Endothelial cell of umbilical vein (primary cell): ENCODE results near the gene PRUNE2. TPM values are rescaled to one million over a fixed set of nuclear protein-coding genes. Genes with fewer than 3 reads are reported as not detected.

ENCODE experiments used
- BruUV-seq: library from RNA; stranded (reverse); fragments of 400-500 nt; replicated peaks from 2 replicates; lab custom pipeline; 2021; lab: Mats Ljungman, UMichigan
- CTCF ChIA-PET: fragments of 300-600, 350-600 bp; sonication (Branson Sonifier 250); formaldehyde crosslinking; loops from one replicate; lab custom pipeline; 2021; ENCODE audit warnings: antibody characterized with exemption, inconsistent platforms; lab: Charles Lee
- POLR2A ChIA-PET: fragments of 300-600, 350-600 bp; sonication (Branson Sonifier 250); formaldehyde crosslinking; loops from one replicate; lab custom pipeline; 2021; ENCODE audit warnings: antibody characterized with exemption, inconsistent platforms; lab: Charles Lee
- DNase-seq: peaks from one replicate; pipeline ENCODE4 v3.0.0-alpha.2; 2011; ENCODE audit warnings: low read depth, low spot score
- FAIRE-seq: peaks from 2 replicates; lab custom pipeline; 2011; peaks lifted over from hg19 to GRCh38; lab: Jason Lieb, UNC
- H2AFZ ChIP-seq: 2 replicates; pipeline ENCODE4 v1.6.0; 2012; ENCODE audit warnings: low read depth, low read length, control low read depth, inconsistent platforms
- H3K27ac ChIP-seq: 2 replicates; pipeline ENCODE4 v1.5.1; 2011; ENCODE audit warnings: low read depth, mild to moderate bottlenecking, control low read depth, low read length, moderate library complexity; ENCODE audit not compliant: insufficient read depth
- H3K27me3 ChIP-seq, 2 experiments: 2 replicates each; pipeline versions ENCODE4 v1.6.0 to v1.6.1; 2011; ENCODE audit warnings: low read length in 2 of 2, mixed read lengths in 1 of 2; ENCODE audit not compliant: control insufficient read depth in 2 of 2, insufficient read depth in 2 of 2
- H3K36me3 ChIP-seq, 2 experiments: 2 replicates in 1 of 2; 3 replicates in 1 of 2; pipeline ENCODE4 v1.5.1; 2011; ENCODE audit warnings: low read length in 2 of 2, mild to moderate bottlenecking in 1 of 2, moderate library complexity in 1 of 2; ENCODE audit not compliant: control insufficient read depth in 2 of 2, insufficient read depth in 2 of 2; ENCODE audit errors: extremely low read depth in 1 of 2
- H3K4me1 ChIP-seq: 3 replicates; pipeline ENCODE4 v1.5.1; 2011; ENCODE audit warnings: mild to moderate bottlenecking, low read length; ENCODE audit not compliant: control insufficient read depth, insufficient read depth; ENCODE audit errors: extremely low read depth
- H3K4me2 ChIP-seq: 2 replicates; pipeline ENCODE4 v1.6.1; 2011; ENCODE audit warnings: low read length, control low read depth, mixed read lengths; ENCODE audit not compliant: insufficient read depth
- H3K4me3 ChIP-seq, 3 experiments: fragments of 200-600 bp in 1 of 3; sonication (generic), shearing (Covaris generic) in 1 of 3; replicated peaks in 1 of 3; 2 replicates each; pipeline ENCODE4 v1.5.1; 2011 to 2016; ENCODE audit warnings: control low read depth in 3 of 3, low read length in 3 of 3, mild to moderate bottlenecking in 2 of 3, inconsistent platforms in 1 of 3, low read depth in 1 of 3, moderate library complexity in 1 of 3; ENCODE audit not compliant: insufficient read depth in 1 of 3
- H3K79me2 ChIP-seq: 2 replicates; pipeline ENCODE4 v1.6.0; 2012; ENCODE audit warnings: low read length, inconsistent platforms; ENCODE audit not compliant: control insufficient read depth, insufficient read depth
- H3K9ac ChIP-seq: replicated peaks from 2 replicates; pipeline ENCODE3; 2011; ENCODE audit warnings: low read length, control low read depth; ENCODE audit not compliant: insufficient read depth; ENCODE audit errors: extremely low read depth
- H3K9me1 ChIP-seq: replicated peaks from 3 replicates; pipeline ENCODE4 v1.6.0; 2011; ENCODE audit warnings: mild to moderate bottlenecking, low read length; ENCODE audit not compliant: control insufficient read depth, insufficient read depth; ENCODE audit errors: extremely low read depth
- H3K9me3 ChIP-seq: replicated peaks from 2 replicates; pipeline ENCODE4 v1.5.1; 2012; ENCODE audit warnings: low read length, inconsistent platforms; ENCODE audit not compliant: control insufficient read depth, insufficient read depth
- H4K20me1 ChIP-seq: replicated peaks from 2 replicates; pipeline ENCODE3; 2011; ENCODE audit warnings: mild to moderate bottlenecking, low read length; ENCODE audit not compliant: control insufficient read depth, insufficient read depth; ENCODE audit errors: extremely low read depth
- EZH2 ChIP-seq: IDR thresholded peaks from 2 replicates; pipeline ENCODE4 v1.6.1; 2012; ENCODE audit warnings: borderline replicate concordance, low read depth, mild to moderate bottlenecking, moderate library complexity, low read length, inconsistent platforms; ENCODE audit not compliant: severe bottlenecking
- FOS ChIP-seq: IDR thresholded peaks from 2 replicates; pipeline ENCODE4 v1.6.1; 2011; ENCODE audit warnings: mild to moderate bottlenecking, low read length, moderate library complexity, borderline replicate concordance; ENCODE audit not compliant: insufficient read depth
- GATA2 ChIP-seq: IDR thresholded peaks from 2 replicates; pipeline ENCODE4 v1.7.0; 2011; ENCODE audit warnings: low read depth, mild to moderate bottlenecking, moderate library complexity, mixed read lengths, low read length; ENCODE audit not compliant: insufficient read length, insufficient read depth
- MYC ChIP-seq: IDR thresholded peaks from one replicate; pipeline ENCODE4 v1.6.1; 2011; ENCODE audit warnings: mild to moderate bottlenecking, low read depth, low read length
- POLR2A ChIP-seq: IDR thresholded peaks from 2 replicates; pipeline ENCODE4 v1.6.1; 2012; ENCODE audit warnings: low read depth, mild to moderate bottlenecking, control low read depth, low read length
- POLR2AphosphoS5 ChIP-seq: IDR thresholded peaks from 2 replicates; pipeline ENCODE4 v1.6.1; 2012; ENCODE audit warnings: low read depth, mild to moderate bottlenecking, control low read depth, low read length, moderate library complexity; ENCODE audit not compliant: insufficient read depth
- dilution Hi-C: fragments of 300-500 bp; cut with MboI; formaldehyde crosslinking; loops from one replicate; pipeline ENCODE4 v1.15.0; 2019; ENCODE audit warnings: low sequenced_read_pairs; ENCODE audit not compliant: extremely low pct_ligation_motif_present
- intact Hi-C: fragments of 100-400 bp; cut with micrococcal nuclease; formaldehyde crosslinking; loops from one replicate; pipeline ENCODE4 v1.10.0; 2022
- polyA plus RNA-seq, 4 experiments: library from polyadenylated mRNA; depleted of rRNA in 3 of 4; stranded (reverse) in 3 of 4; unstranded in 1 of 4; fragments of >200 nt; gene quantifications; 2 replicates each; pipeline versions ENCODE4 v1.2.1 to v1.2.3, GENCODE V29; 2011 to 2012; ENCODE audit warnings: missing spikeins in 1 of 4
- total RNA-seq: library from RNA; stranded (reverse); gene quantifications from 2 replicates; pipeline ENCODE4 v1.2.3, GENCODE V29; 2021
- TF ChIP-seq, protein P1 (sequence below): IDR thresholded peaks from 2 replicates; pipeline ENCODE4 v1.6.1; 2011; ENCODE audit not compliant: insufficient read depth, insufficient read length
- TF ChIP-seq, protein P2 (sequence below), 2 donors: IDR thresholded peaks; 1 replicate in 1 of 2; 2 replicates in 1 of 2; pipeline ENCODE4 v1.5.1; 2011; ENCODE audit warnings: low read length in 2 of 2, mild to moderate bottlenecking in 2 of 2, moderate library complexity in 2 of 2, control low read depth in 1 of 2, inconsistent platforms in 1 of 2, low read depth in 1 of 2; ENCODE audit not compliant: insufficient read depth in 1 of 2; ENCODE audit errors: extremely low read depth in 1 of 2

PRUNE2 gene
- total and polyA plus RNA-seq, 2 donors (not counting 3 experiments of a cell fraction or from before 2014, with no cell fraction given), result 15.8 to 21.7 TPM

- FAIRE-seq, result no peak
Measured at GRCh38 chr9:76855015-76855414, 50.9 kb downstream of the PRUNE2 start.

GRCh38 chr9:76852026-76852425 is 53.9 kb downstream of the PRUNE2 start:
- Histone ChIP-seq H3K27ac (no peak overlapping the region), H3K9me1 (no peaks in the 10 kb centered on the region), H3K79me2 (no peaks in the 10 kb centered on the region), H3K4me1 (no peaks in the 10 kb centered on the region), H3K4me3 (no peak overlapping the region), H3K36me3 (no peaks in the 10 kb centered on the region), H3K9me3 (no peaks in the 10 kb centered on the region), H2AFZ (no peak overlapping the region), H3K27me3 (no peaks in the 10 kb centered on the region), H4K20me1 (no peaks in the 10 kb centered on the region), H3K9ac (no peak overlapping the region), H3K4me2 (no peak overlapping the region)
- TF ChIP-seq MYC (no peak), FOS (no peak), POLR2A (no peak), EZH2 (no peak)
- TF ChIP-seq, protein P1, sequence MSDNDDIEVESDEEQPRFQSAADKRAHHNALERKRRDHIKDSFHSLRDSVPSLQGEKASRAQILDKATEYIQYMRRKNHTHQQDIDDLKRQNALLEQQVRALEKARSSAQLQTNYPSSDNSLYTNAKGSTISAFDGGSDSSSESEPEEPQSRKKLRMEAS, result no peak
- ChIA-PET CTCF (no interaction called here), POLR2A (no interaction called here)
- DNase-seq, result no peak
- dilution Hi-C loops, result no loop called here
- BruUV-seq, result no TSS peak
- no peak for FAIRE-seq
- intact Hi-C loops, result no loop called here

More at GRCh38 chr9:76855015-76855414, 50.9 kb downstream of the PRUNE2 start:
- BruUV-seq, result no TSS peak
- Histone ChIP-seq H3K36me3 (no peaks in the 10 kb centered on the region), H3K9me3 (no peaks in the 10 kb centered on the region), H2AFZ (no peak overlapping the region), H3K9me1 (no peaks in the 10 kb centered on the region), H3K27me3 (no peaks in the 10 kb centered on the region), H3K4me1 (no peaks in the 10 kb centered on the region), H3K4me3 (no peak overlapping the region), H3K79me2 (no peaks in the 10 kb centered on the region), H4K20me1 (no peaks in the 10 kb centered on the region), H3K9ac (no peak overlapping the region), H3K4me2 (no peak overlapping the region), H3K27ac (no peak overlapping the region)
- intact Hi-C loops, result no loop called here
- DNase-seq, result no peak
- TF ChIP-seq MYC, result no peak
- TF ChIP-seq, protein P2, sequence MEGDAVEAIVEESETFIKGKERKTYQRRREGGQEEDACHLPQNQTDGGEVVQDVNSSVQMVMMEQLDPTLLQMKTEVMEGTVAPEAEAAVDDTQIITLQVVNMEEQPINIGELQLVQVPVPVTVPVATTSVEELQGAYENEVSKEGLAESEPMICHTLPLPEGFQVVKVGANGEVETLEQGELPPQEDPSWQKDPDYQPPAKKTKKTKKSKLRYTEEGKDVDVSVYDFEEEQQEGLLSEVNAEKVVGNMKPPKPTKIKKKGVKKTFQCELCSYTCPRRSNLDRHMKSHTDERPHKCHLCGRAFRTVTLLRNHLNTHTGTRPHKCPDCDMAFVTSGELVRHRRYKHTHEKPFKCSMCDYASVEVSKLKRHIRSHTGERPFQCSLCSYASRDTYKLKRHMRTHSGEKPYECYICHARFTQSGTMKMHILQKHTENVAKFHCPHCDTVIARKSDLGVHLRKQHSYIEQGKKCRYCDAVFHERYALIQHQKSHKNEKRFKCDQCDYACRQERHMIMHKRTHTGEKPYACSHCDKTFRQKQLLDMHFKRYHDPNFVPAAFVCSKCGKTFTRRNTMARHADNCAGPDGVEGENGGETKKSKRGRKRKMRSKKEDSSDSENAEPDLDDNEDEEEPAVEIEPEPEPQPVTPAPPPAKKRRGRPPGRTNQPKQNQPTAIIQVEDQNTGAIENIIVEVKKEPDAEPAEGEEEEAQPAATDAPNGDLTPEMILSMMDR (IDR thresholded peaks at IDR 0.05; ENCODE audit: extremely low read depth in 1 of 2, insufficient read depth in 1 of 2, low read depth in 1 of 2, low read length in 2 of 2), result no peak
- TF ChIP-seq GATA2, result no peak
- TF ChIP-seq EZH2, result no peak
- TF ChIP-seq POLR2A, result no peak
- no peak for TF ChIP-seq POLR2AphosphoS5
- POLR2A ChIA-PET, result no interaction called here
- dilution Hi-C loops, result no loop called here
- CTCF ChIA-PET, result no interaction called here
